Stimulated activated CD8-positive, alpha-beta memory T cell treated with anti-CD3 and anti-CD28 coated beads, Interleukin-15, amount 100 ng/mL, for 48 hours (primary cell): ENCODE data around the gene PCDHB2.
"Not testable (repeated sequence)": the region's sequence is repeated elsewhere in the genome, so short reads cannot be mapped to it uniquely, and the experiment has no call there.

ENCODE experiments used
- DNase-seq, 2 donors: peaks; one replicate each; pipeline ENCODE4 v3.0.0-alpha.2; 2020; ENCODE audit warnings: low read depth in 2 of 2

Gene PCDHB2

GRCh38 chr5:141135718-141136266 lies 41.4 kb downstream of the PCDHB2 start:
- DNase-seq: no peak

DNA sequence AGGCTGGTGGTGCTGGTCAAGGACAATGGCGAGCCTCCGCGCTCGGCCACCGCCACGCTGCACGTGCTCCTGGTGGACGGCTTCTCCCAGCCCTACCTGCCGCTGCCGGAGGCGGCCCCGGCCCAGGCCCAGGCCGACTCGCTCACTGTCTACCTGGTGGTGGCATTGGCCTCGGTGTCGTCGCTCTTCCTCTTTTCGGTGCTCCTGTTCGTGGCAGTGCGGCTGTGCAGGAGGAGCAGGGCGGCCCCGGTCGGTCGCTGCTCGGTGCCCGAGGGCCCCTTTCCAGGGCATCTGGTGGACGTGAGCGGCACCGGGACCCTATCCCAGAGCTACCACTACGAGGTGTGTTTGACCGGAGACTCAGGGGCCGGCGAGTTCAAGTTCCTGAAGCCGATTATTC lies 42.9 kb downstream of the PCDHB2 start:
- DNase-seq: not testable (repeated sequence)
